Stimulated activated CD8-positive, alpha-beta memory T cell treated with anti-CD3 and anti-CD28 coated beads, Interleukin-7, amount 100 ng/mL, for 48 hours (primary cell): Measurements from ENCODE around the gene ACOXL.

Experiments
- DNase-seq, 2 donors: peaks; one replicate each; pipeline ENCODE4 v3.0.0-alpha.2; 2020; ENCODE audit warnings: low read depth in 1 of 2; ENCODE audit errors: extremely low read depth in 1 of 2

ACOXL gene

GRCh38 chr2:110718382-110718781 lies 14.0 kb upstream of the ACOXL start:
- no peak for DNase-seq

DNA sequence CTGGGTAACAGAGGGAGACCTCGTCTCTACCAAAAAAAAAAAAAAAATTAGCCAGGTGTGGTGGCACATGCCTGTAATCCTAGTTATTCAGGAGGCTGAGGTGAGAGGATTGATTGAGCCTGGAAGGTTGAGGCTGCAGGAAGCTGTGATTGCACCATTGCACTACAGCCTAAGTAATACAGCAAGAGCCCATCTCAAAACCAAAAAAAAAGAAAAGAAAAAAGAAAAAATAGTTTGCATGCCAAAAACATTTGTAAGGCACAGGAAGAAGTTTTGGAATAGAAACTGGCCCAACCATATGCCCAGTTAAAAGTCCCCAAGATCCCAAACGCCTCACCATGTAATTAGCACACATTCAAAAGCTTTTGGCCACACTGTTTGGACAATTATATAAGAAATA lies 13.4 kb upstream of the ACOXL start:
- no peak for DNase-seq

DNA sequence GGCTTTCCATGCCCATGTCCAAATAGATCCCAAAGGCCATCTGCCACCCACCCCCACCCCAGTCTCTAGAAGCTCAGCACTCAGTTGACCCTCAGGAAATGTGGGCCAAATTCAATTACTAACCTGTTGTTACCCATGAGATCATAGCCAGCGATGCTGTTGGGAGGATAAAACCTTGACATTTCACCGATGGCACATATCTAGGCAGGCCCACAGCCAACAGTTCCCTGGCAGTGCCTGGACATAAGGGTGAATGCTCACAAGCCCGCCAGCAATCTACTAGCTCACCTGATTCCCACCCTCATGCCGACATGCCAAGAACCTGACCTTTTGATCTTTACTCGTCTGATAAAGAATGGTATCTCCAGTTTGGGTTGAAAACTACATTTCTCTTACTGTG lies 11.8 kb upstream of the ACOXL start:
- DNase-seq: no peak

- no peak for DNase-seq
Observed at GRCh38 chr2:110724820-110725219, 7.6 kb upstream of the ACOXL start.

GRCh38 chr2:110725370-110725769 lies 7.0 kb upstream of the ACOXL start:
- DNase-seq: no peak

DNA sequence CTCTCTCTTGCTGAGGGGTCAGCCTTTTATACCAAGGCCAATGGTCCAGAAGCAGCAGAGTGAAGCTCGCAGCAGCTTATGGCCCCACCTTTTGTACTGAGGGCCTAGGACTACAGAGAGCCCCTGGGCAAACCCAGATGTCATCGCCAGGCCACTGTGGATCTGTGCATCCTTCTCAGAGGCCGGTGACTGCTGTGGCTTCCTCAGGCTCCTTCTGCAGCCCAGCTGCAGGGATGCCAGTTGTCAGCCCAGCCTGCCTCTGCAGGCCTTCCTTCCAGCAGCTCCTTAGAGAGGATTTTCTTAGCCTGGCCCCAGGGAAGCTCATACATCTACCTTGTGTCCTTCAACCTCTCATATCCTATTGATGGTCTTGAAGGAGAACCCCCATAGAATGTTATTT lies 6.5 kb upstream of the ACOXL start:
- no peak for DNase-seq

- DNase-seq: no peak
Observed at GRCh38 chr2:110726285-110726684, 6.1 kb upstream of the ACOXL start.

GRCh38 chr2:110727923-110728322 lies 4.5 kb upstream of the ACOXL start:
- no peak for DNase-seq

DNA sequence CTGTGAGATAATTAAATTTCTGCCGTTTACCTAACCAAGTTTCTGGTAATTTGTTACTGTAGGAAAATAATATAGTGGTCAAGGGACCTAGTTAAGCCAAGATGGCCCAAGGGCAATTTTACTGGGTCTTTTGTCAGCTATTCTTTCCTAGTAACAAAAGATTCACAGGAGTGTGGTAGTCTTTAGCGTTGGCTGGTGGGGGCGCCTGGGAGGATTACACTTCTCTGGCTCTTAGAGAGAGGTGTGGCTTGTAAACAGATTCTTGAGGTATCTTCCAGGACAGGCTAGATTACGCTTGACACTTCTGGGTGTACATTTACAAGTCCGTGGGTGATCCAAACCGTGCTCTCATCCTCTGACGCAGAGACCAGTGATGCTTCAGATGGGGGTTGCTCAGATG lies 3.3 kb upstream of the ACOXL start:
- DNase-seq: no peak

DNA sequence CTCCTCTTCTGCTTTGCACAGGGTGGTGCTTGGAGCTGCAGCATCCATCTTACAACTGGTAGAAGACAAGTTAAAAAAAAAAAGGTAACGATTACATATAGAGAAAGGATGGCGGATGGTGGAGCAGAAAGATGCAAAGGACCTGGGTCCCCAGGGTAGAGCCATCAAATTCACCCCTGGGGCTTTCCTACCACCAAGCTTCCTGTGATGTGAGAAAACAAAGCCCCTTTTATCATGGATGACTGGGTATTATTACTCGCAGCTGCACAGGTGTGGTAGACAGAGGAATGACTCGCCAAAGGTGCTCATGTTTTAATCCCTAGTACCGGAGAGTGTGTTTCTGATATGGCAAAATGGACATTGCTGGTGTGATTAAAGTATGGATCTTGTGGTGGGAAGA lies 1.3 kb upstream of the ACOXL start:
- DNase-seq: no peak

DNA sequence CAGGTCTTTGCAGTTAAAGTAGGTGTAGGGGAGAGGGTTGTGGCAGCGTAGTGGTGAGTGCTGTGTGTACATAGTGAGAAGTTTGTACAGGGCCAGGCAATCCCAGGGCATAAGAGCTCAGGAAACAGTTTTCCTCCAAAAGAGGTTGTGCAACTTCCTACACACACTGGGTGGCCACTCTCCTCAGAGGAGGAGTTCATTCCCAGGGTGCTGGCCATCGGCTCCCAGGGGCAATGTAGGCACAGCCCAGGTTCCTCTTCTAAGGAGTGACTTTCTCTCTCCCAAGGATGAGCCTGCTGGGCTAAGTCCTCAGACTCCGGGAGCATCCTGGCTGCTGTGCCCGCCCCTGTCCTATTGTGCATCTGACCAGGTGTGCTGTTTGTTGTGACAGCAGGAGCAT lies 3.0 kb downstream of the ACOXL start:
- no peak for DNase-seq

- no peak for DNase-seq
Observed at GRCh38 chr2:110737783-110738182, 5.4 kb downstream of the ACOXL start.

- no peak for DNase-seq
Observed at GRCh38 chr2:110740747-110741349, 8.5 kb downstream of the ACOXL start.

DNA sequence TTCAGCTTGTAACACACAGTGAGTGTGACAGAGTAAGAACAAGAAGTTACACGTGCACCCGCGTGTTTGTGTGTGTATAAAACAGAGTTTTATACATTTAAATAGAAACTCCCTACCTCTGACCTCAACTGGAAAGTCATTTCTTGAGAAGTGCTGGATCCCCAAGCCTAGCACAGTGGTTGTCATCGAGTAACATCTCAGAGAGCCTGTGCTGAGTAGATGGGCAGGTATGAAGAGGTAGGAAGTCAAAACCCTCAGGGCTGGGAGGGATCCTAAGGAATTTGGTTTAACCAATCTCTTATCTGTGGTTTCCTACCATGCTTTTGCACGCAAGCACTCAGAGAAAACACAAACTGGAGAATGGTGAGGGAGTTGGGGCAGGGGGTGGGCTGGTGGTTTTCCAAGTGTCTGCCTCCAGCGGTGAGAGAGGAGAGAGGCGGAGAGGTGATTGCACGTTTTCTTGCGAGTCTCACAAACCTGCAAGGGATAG lies 9.2 kb downstream of the ACOXL start:
- no peak for DNase-seq

GRCh38 chr2:110742412-110742811 lies 10.0 kb downstream of the ACOXL start:
- DNase-seq: no peak

GRCh38 chr2:110743600-110743999 lies 11.2 kb downstream of the ACOXL start:
- no peak for DNase-seq

GRCh38 chr2:110744429-110744828 lies 12.1 kb downstream of the ACOXL start:
- no peak for DNase-seq

GRCh38 chr2:110745048-110745447 lies 12.7 kb downstream of the ACOXL start:
- DNase-seq: no peak

DNA sequence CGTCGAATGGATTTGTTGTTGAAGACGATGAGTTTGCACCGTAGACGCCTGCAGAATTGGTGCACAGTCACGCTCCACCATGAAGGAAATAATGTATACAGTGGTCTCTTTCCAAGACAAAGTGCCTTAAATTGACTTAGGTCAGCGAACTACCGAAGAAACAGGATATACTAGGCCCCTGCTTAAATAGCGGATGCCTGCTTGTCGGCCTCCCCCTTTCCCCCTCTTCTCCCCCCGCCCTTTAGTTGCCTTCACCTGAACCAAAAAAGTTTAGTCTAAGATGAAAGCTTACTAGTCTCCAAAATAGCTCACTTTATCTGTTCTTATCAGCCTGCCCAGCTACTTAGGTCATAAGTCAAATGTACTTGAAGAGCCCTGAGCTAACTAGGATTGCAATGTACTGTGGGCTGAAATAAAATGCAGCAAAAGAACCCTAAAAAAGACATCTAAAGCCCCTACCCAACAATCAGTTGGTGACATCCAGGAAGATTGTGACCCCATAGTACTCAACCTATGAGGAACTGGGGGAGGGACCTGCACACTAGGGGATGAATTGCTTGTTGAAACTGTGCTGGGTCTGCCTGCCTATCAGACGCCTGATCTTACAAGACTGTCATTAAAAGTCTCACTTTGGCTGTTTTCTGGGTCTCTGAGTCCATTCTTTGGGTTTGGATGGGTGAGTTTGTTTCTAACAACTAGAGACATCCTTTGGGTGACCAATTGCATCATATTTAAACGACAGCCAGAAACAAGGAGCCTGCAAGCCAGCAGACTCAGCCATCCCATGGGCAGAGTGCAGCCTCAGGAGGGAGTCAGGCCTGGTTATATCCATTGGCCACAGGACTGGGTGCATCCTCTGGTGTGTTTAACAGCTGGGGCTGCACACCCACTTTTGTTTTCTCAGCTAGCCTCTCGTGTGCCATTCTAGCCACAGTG lies 14.5 kb downstream of the ACOXL start:
- DNase-seq: no peak

- DNase-seq: no peak
Observed at GRCh38 chr2:110747522-110748488, 15.4 kb downstream of the ACOXL start.

DNA sequence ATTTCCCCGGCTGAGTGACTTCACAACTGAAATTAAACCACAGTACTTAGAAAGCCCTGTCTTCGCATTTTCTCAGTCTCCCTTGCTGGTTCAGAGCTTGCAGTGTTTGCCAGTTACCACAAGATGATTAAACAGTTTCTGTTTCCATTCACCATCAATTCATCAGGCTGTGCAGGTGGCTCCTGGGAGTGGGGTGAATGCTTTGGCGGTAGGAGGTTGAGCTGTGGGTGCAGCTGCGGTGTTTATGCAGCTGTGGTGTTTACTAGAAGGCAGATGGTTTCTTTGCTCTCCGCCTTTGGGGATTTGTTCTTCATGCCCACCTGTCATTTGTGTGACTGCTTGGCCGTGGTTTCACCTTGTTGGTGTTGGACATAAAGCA lies 16.1 kb downstream of the ACOXL start:
- DNase-seq: peak; percentile 59 to 77
